G401.6 (cell line): ENCODE measurements around the gene NUDT16L1.

ENCODE experiments used
- FAIRE-seq: peaks from 2 replicates; lab custom pipeline; 2012; peaks lifted over from hg19 to GRCh38; lab: Jason Lieb, UNC

The NUDT16L1 gene

GRCh38 chr16:4664538-4665418 lies 28.6 kb upstream of the NUDT16L1 start:
- FAIRE-seq, result no peak

GRCh38 chr16:4666537-4667202 lies 26.7 kb upstream of the NUDT16L1 start:
- FAIRE-seq, result no peak

- no peak for FAIRE-seq
Observed at GRCh38 chr16:4667203-4667963, 26.0 kb upstream of the NUDT16L1 start.

GRCh38 chr16:4668313-4668960 lies 24.9 kb upstream of the NUDT16L1 start:
- no peak for FAIRE-seq

GRCh38 chr16:4673387-4674046 lies 19.8 kb upstream of the NUDT16L1 start:
- no peak for FAIRE-seq

GRCh38 chr16:4674926-4675530 lies 18.3 kb upstream of the NUDT16L1 start:
- no peak for FAIRE-seq

GRCh38 chr16:4675864-4676786 lies 17.2 kb upstream of the NUDT16L1 start:
- FAIRE-seq, result no peak

GRCh38 chr16:4676831-4677230 lies 16.5 kb upstream of the NUDT16L1 start:
- FAIRE-seq, result no peak

GRCh38 chr16:4677390-4677789 lies 16.0 kb upstream of the NUDT16L1 start:
- no peak for FAIRE-seq

- no peak for FAIRE-seq
Observed at GRCh38 chr16:4677994-4678393, 15.4 kb upstream of the NUDT16L1 start.

GRCh38 chr16:4678596-4678995 lies 14.8 kb upstream of the NUDT16L1 start:
- FAIRE-seq, result no peak

GRCh38 chr16:4679156-4679849 lies 14.1 kb upstream of the NUDT16L1 start:
- FAIRE-seq, result no peak

- no peak for FAIRE-seq
Observed at GRCh38 chr16:4679850-4680636, 13.3 kb upstream of the NUDT16L1 start.

- no peak for FAIRE-seq
Observed at GRCh38 chr16:4680673-4681470, 12.5 kb upstream of the NUDT16L1 start.

- no peak for FAIRE-seq
Observed at GRCh38 chr16:4681471-4682083, 11.8 kb upstream of the NUDT16L1 start.

GRCh38 chr16:4682084-4682591 lies 11.2 kb upstream of the NUDT16L1 start:
- FAIRE-seq, result no peak

GRCh38 chr16:4682616-4683254 lies 10.6 kb upstream of the NUDT16L1 start:
- no peak for FAIRE-seq
